ENCODE data around the gene LRRC58.
"Not testable (repeated sequence)": the region's sequence is repeated elsewhere in the genome, so short reads cannot be mapped to it uniquely, and the experiment has no call there.

Gene LRRC58

DNA sequence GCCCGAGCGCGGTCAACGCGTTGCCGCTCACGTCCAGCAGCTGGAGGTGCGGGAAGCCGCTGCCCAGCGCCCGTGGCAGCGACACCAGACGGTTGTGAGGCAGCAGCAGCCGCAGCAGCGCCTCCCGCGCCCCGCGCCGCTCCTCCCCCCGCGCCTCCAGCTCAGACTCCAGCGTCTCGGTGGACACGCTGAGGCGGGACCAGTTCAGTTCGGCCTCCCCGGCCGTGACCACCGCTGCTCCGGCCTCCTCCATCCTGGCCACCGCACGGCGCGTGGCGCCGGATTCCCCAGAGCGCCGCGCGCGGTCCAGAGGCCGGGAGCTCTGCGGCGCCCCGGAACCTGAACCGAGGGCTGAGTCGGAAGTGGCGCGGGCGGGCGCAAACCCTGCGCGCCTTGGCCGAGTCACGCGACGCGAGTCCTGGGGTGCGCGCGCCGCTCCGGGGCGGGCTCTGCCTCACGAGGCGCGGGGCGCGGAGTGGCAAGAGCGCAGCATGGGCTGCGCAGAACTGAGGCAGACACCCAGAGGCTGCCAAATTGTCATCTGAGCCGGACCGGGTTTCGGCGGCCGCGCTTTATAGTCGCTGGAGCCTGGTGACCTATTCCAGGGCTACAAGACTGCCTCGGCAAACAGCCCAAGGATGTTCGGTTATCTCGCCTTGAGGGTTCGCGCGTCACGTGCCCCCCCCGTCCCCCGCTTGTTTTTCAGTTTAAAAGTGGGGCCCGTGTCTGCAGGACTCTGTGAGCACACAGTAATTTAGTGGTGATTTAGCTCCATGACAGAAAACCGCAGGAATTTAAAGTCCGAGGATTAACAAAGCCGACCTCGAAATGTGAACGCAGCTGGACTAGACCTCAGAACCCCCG is at the start of gene LRRC58:
TSS of gene LRRC58 (minus strand) at position 364 of the 864 bp plus-strand sequence. CDS start at position 253, 111 bp downstream.
- no peak for FAIRE-seq

DNA sequence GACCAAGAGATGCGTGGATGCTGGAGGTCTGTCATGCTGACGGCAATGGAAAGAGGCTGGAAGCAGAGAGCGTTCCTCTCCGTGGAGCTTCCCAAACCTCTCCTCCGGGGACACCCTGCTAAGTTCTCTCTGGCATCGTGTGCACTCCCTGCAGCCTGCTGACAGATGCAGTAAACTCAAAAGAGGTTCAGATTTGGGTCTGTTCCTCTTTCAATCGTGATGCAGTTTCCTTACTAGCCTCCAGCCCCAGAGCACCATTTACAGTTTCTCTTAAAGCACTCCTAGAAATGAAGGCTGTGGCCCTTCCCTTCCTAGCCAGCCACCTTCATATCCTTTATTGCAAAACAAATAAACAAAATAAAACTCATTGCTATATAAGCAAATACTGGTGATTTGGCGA is 47.3 kb upstream of the LRRC58 start:
- no peak for FAIRE-seq

DNA sequence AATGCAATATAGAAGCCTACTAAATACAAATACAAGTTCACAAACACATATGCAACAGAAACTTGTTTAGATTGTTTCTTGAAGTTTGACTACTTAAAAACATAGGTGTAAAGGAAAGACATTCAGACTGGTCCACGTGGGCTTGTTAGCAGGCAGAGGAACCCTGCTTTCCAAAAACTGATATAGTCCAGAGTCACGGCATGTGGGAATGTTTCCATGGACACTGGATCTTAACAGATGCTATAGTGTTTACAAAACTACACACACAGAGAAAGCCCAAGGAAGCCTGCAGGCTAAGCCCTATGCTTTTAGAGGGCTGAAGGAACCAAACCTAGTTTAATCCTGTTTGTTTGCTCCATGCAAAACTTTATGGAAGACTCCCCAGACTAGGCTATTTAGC is 45.2 kb upstream of the LRRC58 start:
- FAIRE-seq = no peak

DNA sequence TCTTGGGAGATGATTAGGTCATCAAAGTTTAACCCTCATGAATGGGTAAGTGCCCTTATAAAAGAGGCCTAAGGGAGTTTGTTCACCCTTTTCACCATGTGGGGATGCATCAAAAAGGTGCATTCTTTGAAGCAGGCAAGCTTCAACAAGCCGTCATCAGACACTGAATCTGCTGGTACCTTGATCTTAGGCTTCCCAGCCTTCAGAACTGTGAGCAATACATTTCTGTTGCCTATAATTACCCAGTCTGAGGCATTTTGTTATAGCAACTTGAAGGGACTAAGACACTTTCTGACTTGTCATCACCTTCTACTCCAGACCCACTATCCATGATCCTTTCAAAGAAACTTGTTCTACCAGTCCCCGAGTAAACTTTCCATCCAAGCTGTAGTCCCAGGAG is 44.6 kb upstream of the LRRC58 start:
- no peak for FAIRE-seq

DNA sequence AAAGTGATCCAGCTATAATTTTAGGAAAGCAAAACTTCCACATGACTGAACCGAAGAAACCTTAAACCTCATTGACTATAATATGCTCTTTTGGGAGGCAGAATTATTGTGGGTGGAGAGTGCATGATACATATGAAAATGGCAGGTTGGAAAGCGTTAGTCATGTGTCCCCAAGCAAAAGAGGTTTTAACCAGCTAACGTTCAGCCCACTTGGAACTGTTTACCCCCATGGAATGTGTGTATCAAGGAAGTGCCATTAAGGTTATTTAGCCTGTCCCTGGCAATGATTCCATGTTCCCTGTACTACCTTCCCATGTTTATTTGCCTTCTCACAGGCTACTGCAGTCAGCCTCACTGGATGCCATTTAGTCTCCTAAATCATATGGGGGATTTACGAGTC is 44.1 kb upstream of the LRRC58 start:
- FAIRE-seq = no peak

DNA sequence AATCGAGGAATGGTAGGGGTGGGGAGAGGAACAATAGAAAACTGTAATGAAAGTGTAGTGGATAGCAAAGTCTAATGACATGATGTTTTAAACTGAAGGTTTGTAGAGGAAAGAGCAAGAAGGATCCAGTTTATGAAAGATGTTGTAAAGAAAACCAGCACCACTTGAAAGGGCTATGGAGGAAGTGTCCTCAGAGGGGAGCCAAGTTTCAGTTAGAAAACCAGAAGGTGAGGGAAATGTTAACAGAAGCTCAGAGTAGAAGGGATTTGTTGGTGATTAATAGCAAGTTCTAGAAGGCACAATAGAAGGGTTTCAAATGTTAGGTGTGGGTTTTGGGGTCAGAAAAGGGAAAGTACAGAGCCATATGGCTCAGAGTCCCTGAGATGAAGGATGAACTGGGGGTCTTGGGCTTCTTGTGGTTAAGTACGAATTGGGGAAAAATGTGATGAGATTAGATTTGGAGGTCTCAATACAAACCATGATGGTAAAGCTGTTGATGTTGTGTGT is 33.8 kb upstream of the LRRC58 start:
- no peak for FAIRE-seq

DNA sequence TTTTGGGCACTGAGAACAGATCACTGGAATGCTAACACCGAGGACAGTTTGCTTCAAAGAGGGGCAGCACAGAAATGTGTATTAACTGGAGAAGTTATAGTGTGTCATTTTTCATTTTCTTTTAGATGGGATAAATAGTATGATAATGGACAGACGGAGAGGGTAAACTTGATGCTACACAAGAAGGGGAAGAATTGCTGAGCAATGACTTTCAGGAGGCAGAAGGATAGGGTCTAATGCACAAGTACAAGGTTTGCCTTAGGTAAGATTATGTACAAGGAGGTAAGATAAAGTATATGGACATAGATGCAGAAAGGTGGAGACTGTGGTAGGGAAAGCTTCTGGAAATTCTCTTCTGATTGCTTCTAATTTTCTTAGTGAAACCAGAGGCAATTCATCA is 32.3 kb upstream of the LRRC58 start:
- no peak for FAIRE-seq

DNA sequence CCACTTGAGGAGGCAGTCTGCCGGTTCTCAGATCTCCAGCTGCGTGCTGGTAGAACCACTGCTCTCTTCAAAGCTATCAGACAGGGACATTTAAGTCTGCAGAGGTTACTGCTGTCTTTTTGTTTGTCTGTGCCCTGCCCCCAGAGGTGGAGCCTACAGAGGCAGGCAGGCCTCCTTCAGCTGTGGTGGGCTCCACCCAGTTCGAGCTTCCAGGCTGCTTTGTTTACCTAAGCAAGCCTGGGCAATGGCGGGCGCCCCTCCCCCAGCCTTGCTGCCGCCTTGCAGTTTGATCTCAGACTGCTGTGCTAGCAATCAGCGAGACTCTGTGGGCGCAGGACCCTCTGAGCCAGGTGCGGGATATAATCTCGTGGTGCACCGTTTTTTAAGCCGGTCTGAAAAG is 28.8 kb upstream of the LRRC58 start:
- FAIRE-seq = not testable (repeated sequence)

DNA sequence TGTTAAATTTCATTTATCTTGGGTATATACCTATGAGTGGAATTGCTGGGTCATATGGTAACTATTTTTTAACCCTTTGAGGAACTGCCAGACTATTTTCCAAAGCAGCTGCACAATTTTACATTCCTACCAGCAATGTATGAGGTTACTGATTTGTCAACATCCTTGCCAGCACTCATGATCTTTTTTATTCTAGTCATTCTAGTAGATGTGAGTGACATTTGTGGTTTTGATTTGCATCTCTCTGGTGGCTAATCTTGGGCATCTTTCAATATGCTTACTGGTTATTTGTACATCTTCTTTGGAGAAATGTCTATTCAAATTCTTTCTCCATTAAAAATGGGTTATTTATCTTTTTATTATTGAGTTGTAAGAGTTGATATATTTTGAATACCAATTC is 21.3 kb upstream of the LRRC58 start:
- FAIRE-seq = no peak

DNA sequence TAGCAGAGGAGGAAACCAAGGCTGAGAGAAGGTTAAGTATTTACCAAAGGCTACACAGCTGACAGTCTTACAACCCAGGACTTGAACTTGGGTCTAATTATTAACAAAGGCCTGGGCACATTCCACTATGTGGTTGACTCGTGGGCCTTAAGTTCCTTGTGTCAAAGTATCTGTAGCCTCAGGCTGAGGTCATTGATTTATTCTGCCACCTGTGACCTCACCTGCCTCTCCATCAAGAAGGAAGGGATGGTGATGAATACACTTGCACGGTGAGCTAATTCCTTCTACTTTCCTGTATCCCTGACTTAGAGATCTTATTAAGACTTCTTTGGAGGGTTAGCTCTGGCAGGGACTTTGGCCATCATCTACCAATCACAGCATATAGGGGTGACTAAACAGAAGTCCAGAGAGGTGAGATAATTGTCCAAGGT is 19.9 kb upstream of the LRRC58 start:
- no peak for FAIRE-seq

DNA sequence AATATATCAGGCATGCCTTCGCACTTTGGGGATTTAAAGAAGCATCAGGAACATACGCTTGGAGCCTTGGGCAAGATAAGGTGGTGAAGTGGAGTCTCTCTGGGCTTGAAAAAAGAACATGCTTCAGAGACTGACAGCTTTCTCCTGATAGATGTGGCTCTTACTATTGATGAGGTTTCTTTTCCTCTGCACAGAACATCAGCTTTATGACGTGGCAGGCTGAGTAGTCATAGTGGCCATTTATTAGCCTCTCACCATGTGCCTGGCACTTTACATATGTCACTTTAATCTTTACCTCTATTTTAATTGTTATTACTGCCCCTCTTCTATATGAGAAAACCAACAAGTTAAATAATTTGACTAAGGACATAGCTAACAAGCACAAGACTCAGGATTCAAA is 19.0 kb upstream of the LRRC58 start:
- FAIRE-seq = no peak

DNA sequence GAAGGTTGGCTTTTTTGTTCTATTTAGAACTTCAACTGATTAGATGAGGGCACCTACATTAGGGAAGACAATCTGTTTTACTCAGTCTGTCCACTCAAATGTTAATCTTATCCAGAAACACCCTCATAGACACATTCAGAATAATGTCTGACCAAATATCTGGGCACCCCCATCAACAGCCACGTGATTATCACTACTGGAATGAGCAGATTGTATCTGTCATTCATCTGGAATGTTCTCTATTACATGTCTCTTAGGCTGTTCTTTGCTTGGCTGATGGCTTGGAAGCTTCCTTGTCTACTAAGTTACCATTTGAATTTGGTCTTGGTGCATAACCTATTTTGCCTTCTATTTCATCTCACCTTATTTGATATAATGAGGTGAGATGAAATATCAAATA is 15.7 kb upstream of the LRRC58 start:
- FAIRE-seq = no peak

DNA sequence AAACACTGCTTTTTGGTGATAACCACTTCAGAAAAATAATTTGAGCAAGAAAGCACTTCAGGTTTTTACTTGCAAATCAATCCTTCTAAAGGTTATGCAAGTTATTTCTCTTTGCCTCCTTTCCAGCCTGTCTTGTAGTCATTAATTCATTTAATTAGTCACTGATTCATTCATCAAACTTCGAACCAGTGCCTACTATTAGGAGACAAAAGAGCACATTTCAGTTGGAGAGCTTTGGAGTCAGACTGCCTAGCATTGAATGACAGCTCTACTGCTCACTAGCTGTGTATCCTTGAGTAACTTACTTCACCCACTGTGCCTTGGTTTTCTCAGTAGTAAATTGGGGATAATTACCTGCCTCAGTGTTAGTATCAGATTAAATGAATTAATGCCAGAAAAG is 14.9 kb upstream of the LRRC58 start:
- no peak for FAIRE-seq

DNA sequence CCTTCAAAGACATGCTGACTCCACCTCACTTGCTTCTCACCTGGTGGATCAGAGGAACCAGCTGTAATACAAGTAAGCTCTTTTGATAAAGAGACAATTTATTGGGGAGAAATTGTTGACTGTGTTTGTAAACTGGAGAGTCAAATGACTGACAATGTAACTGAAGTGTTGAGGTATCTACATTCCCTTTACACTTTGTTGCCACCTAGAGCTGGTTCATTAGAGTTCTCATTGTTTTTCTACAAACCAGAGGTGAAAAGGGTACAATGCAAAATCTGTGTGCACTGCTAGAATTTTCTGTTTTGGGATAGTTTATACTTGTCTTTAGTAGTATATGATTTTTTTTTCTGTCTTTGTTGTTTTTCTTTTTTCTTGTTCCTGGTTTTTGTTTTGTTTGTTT is 8.7 kb upstream of the LRRC58 start:
- FAIRE-seq = no peak

DNA sequence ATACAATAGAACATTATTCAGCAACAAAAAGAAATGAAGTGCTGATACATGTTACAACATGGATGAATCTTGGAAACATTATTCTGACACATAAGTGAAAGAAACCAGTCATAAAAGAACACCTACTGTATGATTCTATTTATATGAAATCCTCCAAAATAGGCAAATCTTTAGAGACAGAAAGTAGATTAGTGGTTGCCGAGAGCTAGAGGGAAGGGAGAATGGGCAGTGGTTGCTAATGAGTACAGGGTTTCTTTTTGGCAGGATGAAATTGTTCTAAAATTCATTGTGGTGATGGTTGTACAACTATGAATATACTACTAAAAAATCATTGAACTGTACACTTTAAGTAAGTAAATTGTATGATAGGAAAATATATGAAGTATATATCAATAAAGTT is 6.3 kb upstream of the LRRC58 start:
- no peak for FAIRE-seq

DNA sequence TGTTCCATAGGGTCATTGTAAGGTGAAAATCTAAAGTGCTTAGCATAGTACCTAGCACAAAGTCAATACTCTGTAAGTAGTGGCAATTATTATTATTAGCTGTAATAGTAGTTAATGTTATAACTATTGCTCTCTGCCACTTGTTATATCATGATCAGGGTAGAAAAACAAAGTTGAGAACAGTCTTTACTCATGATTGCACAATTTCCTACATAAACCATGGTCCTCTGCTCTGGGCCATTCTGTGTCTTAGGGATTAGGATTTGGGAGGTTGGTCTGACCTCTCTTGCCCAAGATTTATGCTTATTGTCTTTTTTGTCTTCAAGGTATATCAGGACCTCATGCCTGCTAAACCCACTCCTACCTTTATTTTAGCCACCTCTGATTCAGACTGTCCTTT is 4.3 kb upstream of the LRRC58 start:
- FAIRE-seq = no peak

DNA sequence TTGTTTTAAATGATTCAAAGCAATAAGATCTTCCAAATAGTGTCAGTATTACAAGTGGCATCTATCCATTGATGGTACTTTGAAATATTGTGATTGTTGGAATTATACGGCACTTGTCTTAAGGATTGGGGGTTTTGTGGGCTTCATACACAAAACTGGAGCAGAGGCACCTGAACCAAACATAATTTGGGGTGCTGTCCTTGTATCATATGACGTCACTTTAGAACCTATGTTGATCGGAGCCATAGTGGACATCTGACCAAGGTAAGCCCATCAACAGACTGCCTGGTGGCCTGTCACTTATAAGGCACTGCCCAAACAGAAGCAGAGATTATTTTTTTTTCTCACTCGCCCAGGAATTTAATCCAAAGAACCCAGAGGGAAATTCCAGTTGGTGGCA is 2.9 kb upstream of the LRRC58 start:
- no peak for FAIRE-seq

DNA sequence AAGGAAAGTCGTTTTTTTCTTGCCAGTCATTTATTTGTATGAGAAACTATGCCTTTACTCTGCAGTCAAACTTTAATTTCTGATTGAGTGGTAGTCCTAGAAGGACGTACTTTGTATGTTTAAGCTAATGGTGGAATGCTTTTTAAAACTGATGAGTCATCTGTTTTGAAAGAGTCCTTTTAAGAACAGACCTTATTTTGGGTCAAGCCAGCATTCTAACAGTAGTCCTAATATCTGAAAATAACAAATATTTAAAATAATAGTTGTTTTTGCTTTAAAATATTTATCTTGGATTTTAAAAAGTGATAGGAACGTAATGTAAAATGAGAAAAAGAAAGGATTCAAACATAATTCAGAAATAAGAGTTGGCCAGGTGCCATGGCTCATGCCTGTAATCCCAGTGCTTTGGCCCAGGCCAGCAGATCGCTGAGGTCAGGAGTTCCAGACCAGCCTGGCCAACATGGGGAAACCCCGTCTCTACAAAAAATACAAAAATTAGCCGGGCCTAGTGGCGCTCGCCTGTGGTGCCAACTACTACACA is 1.3 kb upstream of the LRRC58 start:
- no peak for FAIRE-seq

DNA sequence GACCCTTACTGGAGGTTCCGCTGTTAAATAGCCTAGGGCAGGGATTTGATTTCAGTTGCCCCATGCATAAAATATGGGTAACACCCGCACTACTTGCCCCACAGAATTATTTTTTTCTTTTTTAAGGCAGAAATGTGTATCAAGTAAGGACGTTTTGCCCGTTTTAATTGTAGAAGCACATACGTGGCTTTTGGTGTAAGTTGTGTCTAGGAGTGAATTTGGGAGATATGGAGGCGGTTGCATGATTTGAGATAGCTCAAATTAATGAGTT is 636 bp upstream of the LRRC58 start:
- no peak for FAIRE-seq

DNA sequence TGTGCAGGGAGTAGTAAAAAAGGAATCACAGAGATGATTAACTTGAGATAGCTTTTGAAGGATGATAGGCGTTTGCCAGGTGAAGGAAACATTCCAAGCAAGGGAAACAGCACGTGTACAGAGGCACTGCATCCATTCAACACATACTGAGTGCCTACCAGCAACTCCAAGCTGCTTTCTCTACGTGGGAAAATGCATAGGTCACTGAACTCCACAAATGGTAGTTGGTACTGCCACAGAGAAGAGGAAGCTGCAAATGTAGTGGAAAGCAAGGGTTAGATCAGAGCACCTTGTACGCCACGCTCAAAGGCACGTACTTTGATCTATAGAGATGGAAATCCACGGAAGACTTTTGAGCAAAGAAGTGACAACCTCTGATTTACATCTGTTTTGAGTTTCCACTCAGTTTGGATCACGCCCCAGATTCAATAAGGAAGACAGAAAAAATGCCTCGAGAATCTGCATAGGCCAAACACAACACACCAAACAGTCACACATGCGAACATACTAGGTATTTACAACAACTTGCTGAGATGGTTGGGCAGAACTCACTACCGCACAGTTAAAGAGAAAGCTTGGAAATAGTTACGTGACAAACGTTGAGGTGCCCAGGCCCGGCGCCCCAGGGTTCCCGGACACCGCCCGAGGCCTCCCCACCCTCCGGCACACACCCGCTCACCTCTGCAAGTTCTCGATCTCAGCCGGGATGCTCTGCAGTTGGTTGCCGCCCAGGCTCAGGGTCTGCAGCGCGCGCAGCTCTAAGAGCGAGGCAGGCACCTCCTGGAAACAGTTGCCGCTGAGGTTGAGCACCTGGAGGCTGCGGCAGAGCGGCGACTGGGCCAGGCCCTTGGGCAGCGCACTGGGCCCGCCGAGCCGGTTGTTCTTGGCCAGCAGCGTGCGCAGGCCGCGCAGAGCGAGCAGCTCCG is 826 bp downstream of the LRRC58 start:
- no peak for FAIRE-seq

DNA sequence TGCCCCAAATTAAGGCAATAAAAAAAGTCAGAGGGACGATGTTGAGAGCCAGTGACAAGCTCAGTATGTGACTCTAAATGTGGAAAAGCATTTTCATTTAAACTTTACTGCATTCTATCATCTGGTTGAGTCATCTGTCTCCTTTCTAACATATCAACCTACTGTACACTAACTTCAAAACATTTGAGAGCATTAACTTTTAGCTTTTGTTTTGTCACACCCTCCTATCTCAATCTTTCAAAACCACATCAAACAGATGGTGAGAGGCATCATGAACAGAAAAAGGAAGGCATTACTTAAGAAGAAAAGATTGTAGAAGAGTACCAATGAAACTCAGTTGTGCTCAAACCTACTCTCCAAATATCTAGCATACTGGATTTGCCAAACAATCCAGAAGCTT is 4.8 kb downstream of the LRRC58 start:
- no peak for FAIRE-seq

DNA sequence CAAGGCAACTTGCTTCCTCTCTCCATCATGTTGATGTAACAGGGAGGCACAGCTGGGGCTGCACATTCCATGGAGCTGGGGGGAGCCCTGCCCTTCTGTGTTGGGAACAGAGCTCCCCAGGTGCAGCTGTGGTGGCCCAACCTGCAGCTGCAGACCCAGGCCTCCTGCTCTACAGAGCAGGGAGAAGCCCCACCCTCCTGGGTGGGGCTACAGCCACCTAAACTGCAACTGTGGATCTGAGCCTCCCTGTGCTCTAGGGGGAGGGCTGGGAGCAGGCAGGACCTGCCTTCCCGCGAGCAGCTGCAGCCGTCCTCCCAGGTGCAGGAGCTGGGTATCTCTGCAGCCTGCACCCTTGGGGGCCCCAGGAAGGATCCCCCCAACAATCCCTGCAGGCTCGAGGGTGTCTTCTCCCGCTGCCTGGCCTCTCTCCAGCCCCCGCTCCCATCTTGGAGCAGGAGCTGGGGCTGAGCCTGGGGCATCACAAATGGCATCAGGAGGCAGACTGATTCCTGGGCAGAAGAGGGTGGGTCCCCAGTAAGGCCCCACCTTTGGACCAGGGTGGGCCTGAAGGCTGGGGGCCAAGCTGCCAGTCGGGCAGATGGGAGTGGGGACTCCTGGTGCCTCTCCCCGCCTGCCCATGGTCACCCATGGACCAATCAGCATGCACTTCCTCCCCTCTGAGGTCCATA is 7.4 kb downstream of the LRRC58 start:
- FAIRE-seq = no peak

DNA sequence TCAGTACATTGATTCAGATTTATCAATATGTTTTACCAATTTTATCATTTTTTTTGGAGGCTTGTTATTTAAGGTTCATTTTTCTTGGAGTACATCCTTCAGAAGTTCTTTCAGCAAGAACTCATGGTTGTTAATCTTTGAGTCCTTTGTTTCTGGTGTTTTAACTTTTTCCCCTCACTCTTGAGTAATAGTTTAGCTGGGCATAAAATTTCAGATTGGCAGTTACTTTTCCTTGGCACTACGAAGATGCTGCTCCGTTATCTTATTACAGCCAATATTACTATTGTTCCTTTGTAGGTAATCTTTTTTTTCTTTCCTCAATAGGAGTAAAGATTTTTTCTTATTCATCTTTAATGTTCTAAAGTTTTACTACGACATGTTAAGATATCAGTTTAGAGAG is 9.8 kb downstream of the LRRC58 start:
- FAIRE-seq = no peak
